CD14-positive monocyte (primary cell): ENCODE measurements around the gene GARIN3. TPM values are rescaled to one million over a fixed set of nuclear protein-coding genes. Genes with fewer than 3 reads are reported as not detected.
A peak's percentile ranks its signal among the peaks of the same experiment; 100 is the strongest.

Experiments used
- DNase-seq, 3 donors: peaks; one replicate each; pipeline ENCODE4 v3.0.0-alpha.2; 2011 to 2022
- H2AFZ ChIP-seq: 2 replicates; pipeline ENCODE4 v1.6.0; 2012; ENCODE audit warnings: mild to moderate bottlenecking, low read depth, low read length, inconsistent platforms; ENCODE audit not compliant: insufficient read depth, poor library complexity, severe bottlenecking
- H3K27ac ChIP-seq, 2 donors: 1 replicate in 1 of 2; 2 replicates in 1 of 2; pipeline ENCODE4 v1.5.1; 2012 to 2013; ENCODE audit warnings: low read length in 2 of 2, control low read depth in 1 of 2, inconsistent platforms in 1 of 2, low read depth in 1 of 2, mild to moderate bottlenecking in 1 of 2
- H3K27me3 ChIP-seq, 2 donors: one replicate each; pipeline versions ENCODE4 v1.6.0 to v1.6.1; 2011 to 2013; ENCODE audit warnings: low read length in 2 of 2; ENCODE audit not compliant: control insufficient read depth in 2 of 2, insufficient read depth in 2 of 2
- H3K36me3 ChIP-seq, 2 donors: replicated peaks in 1 of 2; 1 replicate in 1 of 2; 2 replicates in 1 of 2; pipeline versions ENCODE4 v1.5.1 to v1.6.1; 2012 to 2013; ENCODE audit warnings: low read length in 2 of 2, control low read depth in 1 of 2, inconsistent platforms in 1 of 2, mild to moderate bottlenecking in 1 of 2; ENCODE audit not compliant: insufficient read depth in 2 of 2, control insufficient read depth in 1 of 2
- H3K4me1 ChIP-seq, 2 donors: 1 replicate in 1 of 2; 2 replicates in 1 of 2; pipeline versions ENCODE4 v1.5.1 to v1.6.1; 2012 to 2013; ENCODE audit warnings: low read length in 2 of 2, control low read depth in 1 of 2, inconsistent platforms in 1 of 2, mild to moderate bottlenecking in 1 of 2, moderate library complexity in 1 of 2; ENCODE audit not compliant: insufficient read depth in 2 of 2, control insufficient read depth in 1 of 2
- H3K4me2 ChIP-seq: replicated peaks from 2 replicates; pipeline ENCODE3; 2012; ENCODE audit warnings: low read length, moderate library complexity, mild to moderate bottlenecking; ENCODE audit not compliant: poor library complexity, severe bottlenecking; ENCODE audit errors: extremely low read depth
- H3K4me3 ChIP-seq, 3 experiments: fragments of 200-600 bp in 1 of 3; sonication (generic) in 1 of 3; replicated peaks in 1 of 3; 1 replicate in 2 of 3; 2 replicates in 1 of 3; pipeline ENCODE4 v1.5.1; 2011 to 2013; ENCODE audit warnings: low read length in 3 of 3, mild to moderate bottlenecking in 3 of 3, control low read depth in 2 of 3, low read depth in 2 of 3, inconsistent platforms in 1 of 3, moderate library complexity in 1 of 3
- H3K79me2 ChIP-seq: 2 replicates; pipeline ENCODE4 v1.6.0; 2012; ENCODE audit warnings: mild to moderate bottlenecking, control low read depth, inconsistent platforms, low read length, moderate library complexity; ENCODE audit not compliant: insufficient read depth
- H3K9ac ChIP-seq: 2 replicates; pipeline ENCODE4 v1.6.0; 2017; ENCODE audit warnings: low read length, mild to moderate bottlenecking; ENCODE audit not compliant: insufficient read depth, poor library complexity, severe bottlenecking
- H3K9me3 ChIP-seq, 2 donors: replicated peaks in 1 of 2; 1 replicate in 1 of 2; 2 replicates in 1 of 2; pipeline versions ENCODE4 v1.5.1 to v1.6.1; 2012 to 2013; ENCODE audit warnings: low read length in 2 of 2, control low read depth in 1 of 2; ENCODE audit not compliant: control insufficient read depth in 1 of 2, insufficient read depth in 1 of 2
- H4K20me1 ChIP-seq: 2 replicates; pipeline ENCODE4 v1.6.0; 2012; ENCODE audit warnings: mild to moderate bottlenecking, low read length, control low read depth, moderate library complexity; ENCODE audit not compliant: insufficient read depth
- H3K27ac Mint-ChIP-seq, 7 donors: one replicate each; pipeline ENCODE4 v1.8.0; 2020; ENCODE audit warnings: mild to moderate bottlenecking in 7 of 7, mixed read lengths in 7 of 7, moderate library complexity in 6 of 7, inconsistent platforms in 2 of 7
- H3K27me3 Mint-ChIP-seq, 3 donors: one replicate each; pipeline ENCODE4 v1.8.0; 2021 to 2022; ENCODE audit warnings: low read depth in 3 of 3, mild to moderate bottlenecking in 3 of 3, mixed read lengths in 3 of 3, moderate library complexity in 3 of 3, inconsistent platforms in 1 of 3
- H3K36me3 Mint-ChIP-seq, 2 donors: one replicate each; pipeline ENCODE4 v1.8.0; 2020; ENCODE audit warnings: mixed read lengths in 2 of 2, inconsistent platforms in 1 of 2, mild to moderate bottlenecking in 1 of 2
- H3K4me1 Mint-ChIP-seq: one replicate; pipeline ENCODE4 v1.8.0; 2020; ENCODE audit warnings: mild to moderate bottlenecking, mixed read lengths
- H3K4me3 Mint-ChIP-seq, 2 donors: one replicate each; pipeline ENCODE4 v1.8.0; 2020; ENCODE audit warnings: mild to moderate bottlenecking in 2 of 2, mixed read lengths in 2 of 2, moderate library complexity in 1 of 2
- H3K9me3 Mint-ChIP-seq, 7 donors: one replicate each; pipeline ENCODE4 v1.8.0; 2020 to 2022; ENCODE audit warnings: mixed read lengths in 7 of 7, mild to moderate bottlenecking in 6 of 7, moderate library complexity in 6 of 7, inconsistent platforms in 2 of 7
- CTCF ChIP-seq: fragments of 200-600 bp; IDR thresholded peaks from one replicate; pipeline ENCODE4 v1.8.0; 2022; ENCODE audit warnings: antibody characterized with exemption, mild to moderate bottlenecking
- WGBS: methylation state at CpG from one replicate; pipeline ENCODE4 v1.1.5; 2013; ENCODE audit warnings: missing lambda C conversion rate; ENCODE audit not compliant: insufficient coverage; 5-methylcytosine and 5-hydroxymethylcytosine counted together
- intact Hi-C, 2 donors: fragments of 100-400 bp; cut with micrococcal nuclease; formaldehyde crosslinking; loops; one replicate each; pipeline versions ENCODE4 v1.15.0 to v1.15.1; 2023
- polyA plus RNA-seq, 3 donors: library from polyadenylated mRNA; depleted of rRNA in 1 of 3; unstranded in 2 of 3; stranded (reverse) in 1 of 3; fragments of 300-500 nt in 2 of 3; fragments of >200 nt in 1 of 3; fragmentation: Illumina TruSeq in 2 of 3; gene quantifications; 1 replicate in 2 of 3; 2 replicates in 1 of 3; pipeline ENCODE4 v1.2.3, GENCODE V29; 2012 to 2021

Gene GARIN3
- polyA plus RNA-seq, 3 donors: not detected

- no peak overlapping the region for H3K9ac ChIP-seq
- no peaks in the 10 kb centered on the region for H3K9me3 ChIP-seq
- TF ChIP-seq CTCF: no peak
- H3K4me2 ChIP-seq: no peak overlapping the region
- H2AFZ ChIP-seq: no peak overlapping the region
- Mint-ChIP-seq H3K36me3 (no peaks in the 10 kb centered on the region), H3K4me1 (no peaks in the 10 kb centered on the region), H3K27me3 (peaks cover 2 to 15% (median 11%) of the 10 kb centered on the region in 3 donors), H3K27ac (peak overlapping the region in 1 of 7 donors; percentile 15), H3K4me3 (no peak overlapping the region), H3K9me3 (no peaks in the 10 kb centered on the region)
- H3K36me3 ChIP-seq: no peaks in the 10 kb centered on the region
- intact Hi-C loops: no loop called here
- H3K4me3 ChIP-seq: no peak overlapping the region
- no peaks in the 10 kb centered on the region for H3K79me2 ChIP-seq
- no peaks in the 10 kb centered on the region for H4K20me1 ChIP-seq
- WGBS: 100% methylated on average over 5 of the region's 8 CpGs
- H3K27ac ChIP-seq: no peak overlapping the region
- no peaks in the 10 kb centered on the region for H3K4me1 ChIP-seq
- H3K27me3 ChIP-seq: peaks cover 0 to 3% of the 10 kb centered on the region in 2 donors
- DNase-seq: no peak
Observed at GRCh38 chr5:157184117-157184670, 18.1 kb upstream of the GARIN3 start.

GRCh38 chr5:157182143-157182757, 16.2 kb upstream of the GARIN3 start:
- Histone ChIP-seq H3K79me2 (no peaks in the 10 kb centered on the region), H3K9me3 (no peaks in the 10 kb centered on the region), H3K9ac (no peak overlapping the region), H3K27ac (no peak overlapping the region), H4K20me1 (no peaks in the 10 kb centered on the region), H3K4me1 (no peaks in the 10 kb centered on the region), H3K4me3 (no peak overlapping the region), H3K4me2 (no peak overlapping the region), H3K36me3 (no peaks in the 10 kb centered on the region), H3K27me3 (peaks cover 0 to 3% of the 10 kb centered on the region in 2 donors), H2AFZ (no peak overlapping the region)
- Mint-ChIP-seq H3K4me1 (no peaks in the 10 kb centered on the region), H3K36me3 (no peaks in the 10 kb centered on the region), H3K27me3 (peaks cover 5 to 13% (median 9%) of the 10 kb centered on the region in 3 donors), H3K4me3 (peak overlapping the region in 1 of 2 donors; percentile 13), H3K9me3 (peaks cover 0 to 3% (median 0%) of the 10 kb centered on the region in 7 donors), H3K27ac (no peak overlapping the region)
- no peak for DNase-seq
- WGBS: no CpG with 5 or more reads among the region's 3 CpGs
- TF ChIP-seq CTCF: no peak
- intact Hi-C loops: no loop called here
